Measurements from ENCODE around the gene PDIA3. TPM values are rescaled to one million over a fixed set of nuclear protein-coding genes. Genes with fewer than 3 reads are reported as not detected.

The PDIA3 gene
- total and polyA plus RNA-seq, 2 of the 13 experiments (the other 11 are each of a cell fraction or from before 2014, with no cell fraction given) = 238 to 433 TPM

GRCh38 chr15:43791993-43792760 is 45.9 kb downstream of the PDIA3 start, which contains the start of gene SERF2 (continued):
- TF ChIP-seq DZIP1 (CRISPR knock-in tag; IDR thresholded peaks at IDR 0.05) (no peak), ZC3H4 (CRISPR knock-in tag; IDR thresholded peaks at IDR 0.05; ENCODE audit: borderline replicate concordance) (no peak), DPF2 (CRISPR knock-in tag; IDR thresholded peaks at IDR 0.05; ENCODE audit: borderline replicate concordance, low read depth) (no peak), DBP (CRISPR knock-in tag; IDR thresholded peaks at IDR 0.05; ENCODE audit: not compliant biosample characterization) (no peak), ZNF678 (CRISPR knock-in tag; IDR thresholded peaks at IDR 0.05) (no peak), ELF3 (CRISPR knock-in tag; IDR thresholded peaks at IDR 0.05) (no peak), POGK (CRISPR knock-in tag; conservative IDR thresholded peaks at IDR 0.05) (no peak; the same call in 1 of the 2 replicates), PRDM10 (CRISPR knock-in tag; IDR thresholded peaks at IDR 0.05; ENCODE audit: low read depth) (no peak), SIX1 (CRISPR knock-in tag; IDR thresholded peaks at IDR 0.05; ENCODE audit: borderline replicate concordance) (no peak), BHLHE40 (IDR thresholded peaks at IDR 0.05; ENCODE audit: low read length) (peak; percentile 96), NFE2L1 (CRISPR knock-in tag; IDR thresholded peaks at IDR 0.05; ENCODE audit: borderline replicate concordance) (0 out of 2 replicates have a peak, but pooled peaks have one; percentile 39), NFRKB (IDR thresholded peaks at IDR 0.05) (no peak), CREM (IDR thresholded peaks at IDR 0.05) (peak; percentile 72), CREM (CRISPR knock-in tag; IDR thresholded peaks at IDR 0.05) (no peak), TOPORS (CRISPR knock-in tag; IDR thresholded peaks at IDR 0.05) (no peak), IKZF4 (CRISPR knock-in tag; IDR thresholded peaks at IDR 0.05; ENCODE audit: borderline replicate concordance, low read depth, not compliant biosample characterization) (no peak), ZNF891 (CRISPR knock-in tag; IDR thresholded peaks at IDR 0.05) (peak; percentile 66; the same call in 1 of the 2 replicates), SMARCE1 (IDR thresholded peaks at IDR 0.05; ENCODE audit: borderline replicate concordance) (no peak), HNF4A (CRISPR knock-in tag; IDR thresholded peaks at IDR 0.05) (no peak), ZNF143 (CRISPR knock-in tag; IDR thresholded peaks at IDR 0.05) (0 out of 2 replicates have a peak, but pooled peaks have one; percentile 17)

Data from HepG2 (cell line).